ENCODE data around the gene MYH9.

MYH9 gene

GRCh38 chr22:36239150-36239400, 148.7 kb downstream of the MYH9 start:
- DNase-seq, result no peak

GRCh38 chr22:36238373-36239149, 149.2 kb downstream of the MYH9 start:
- no peak for DNase-seq

GRCh38 chr22:36237462-36238372, 150.1 kb downstream of the MYH9 start:
- no peak for DNase-seq

- DNase-seq, result no peak
Measured at GRCh38 chr22:36236388-36237319, 151.1 kb downstream of the MYH9 start.

- no peak for DNase-seq
Measured at GRCh38 chr22:36235585-36235984, 152.2 kb downstream of the MYH9 start.

- no peak for DNase-seq
Measured at GRCh38 chr22:36234919-36235318, 152.8 kb downstream of the MYH9 start.

- no peak for DNase-seq
Measured at GRCh38 chr22:36234213-36234612, 153.6 kb downstream of the MYH9 start.

- no peak for DNase-seq
Measured at GRCh38 chr22:36233796-36234195, 154.0 kb downstream of the MYH9 start.

- DNase-seq, result no peak
Measured at GRCh38 chr22:36232715-36233401, 154.9 kb downstream of the MYH9 start.

Data from left hindlimb (tissue), 1 donor.